Left renal pelvis (tissue), 4 donors: ENCODE results near the gene COX7C. TPM values are rescaled to one million over a fixed set of nuclear protein-coding genes. Genes with fewer than 3 reads are reported as not detected.
"Not testable (repeated sequence)": the region's sequence is repeated elsewhere in the genome, so short reads cannot be mapped to it uniquely, and the experiment has no call there.

Experiments used
- DNase-seq, 4 donors: peaks; one replicate each; pipeline ENCODE4 v3.0.0-alpha.2; 2013; ENCODE audit warnings: low read depth in 4 of 4, low spot score in 3 of 4
- polyA plus RNA-seq, 4 donors: library from polyadenylated mRNA; unstranded; fragments of 120-200 nt; gene quantifications; one replicate each; pipeline ENCODE4 v1.2.1, GENCODE V29; 2013; ENCODE audit not compliant: insufficient read length in 4 of 4

COX7C gene
- polyA plus RNA-seq, 4 donors: 625 to 1,060 (median 1,029) TPM

DNA sequence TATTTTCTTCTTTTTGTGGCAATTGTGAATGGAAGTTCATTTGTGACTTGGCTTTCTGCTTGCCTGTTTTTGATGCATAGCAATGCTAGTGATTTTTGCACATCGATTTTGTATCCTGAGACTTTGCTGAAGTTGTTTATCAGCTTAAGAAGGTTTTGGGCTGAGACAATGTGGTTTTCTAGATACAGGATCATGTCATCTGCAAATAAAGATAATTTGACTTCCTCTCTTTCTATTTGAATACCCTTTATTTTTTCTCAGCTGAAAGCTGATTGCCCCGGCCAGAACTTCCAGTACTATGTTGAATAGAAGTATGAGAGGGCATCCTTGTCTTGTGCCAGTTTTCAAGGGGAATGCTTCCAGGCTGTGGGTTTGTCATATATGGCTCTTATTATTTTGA, 43.0 kb downstream of the COX7C start:
- DNase-seq: not testable (repeated sequence)

DNA sequence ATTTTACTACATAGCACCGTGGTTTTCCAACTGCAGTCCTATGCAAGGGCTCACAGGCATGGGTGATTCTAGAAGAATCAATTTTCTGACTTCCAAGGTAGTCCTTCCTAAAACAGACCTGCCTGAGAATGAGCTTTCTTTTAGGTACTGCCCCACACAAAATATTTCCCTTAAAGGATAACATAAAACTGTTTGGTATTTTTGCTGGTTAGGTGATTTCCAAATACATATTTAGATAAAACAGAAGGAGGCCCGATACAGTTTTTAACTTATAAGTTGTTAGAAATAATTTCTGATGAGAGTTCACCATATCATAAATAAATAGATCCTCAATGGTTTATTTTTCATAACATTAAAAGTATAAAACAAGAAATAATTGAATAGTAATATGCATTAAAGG, 46.4 kb downstream of the COX7C start:
- no peak for DNase-seq

DNA sequence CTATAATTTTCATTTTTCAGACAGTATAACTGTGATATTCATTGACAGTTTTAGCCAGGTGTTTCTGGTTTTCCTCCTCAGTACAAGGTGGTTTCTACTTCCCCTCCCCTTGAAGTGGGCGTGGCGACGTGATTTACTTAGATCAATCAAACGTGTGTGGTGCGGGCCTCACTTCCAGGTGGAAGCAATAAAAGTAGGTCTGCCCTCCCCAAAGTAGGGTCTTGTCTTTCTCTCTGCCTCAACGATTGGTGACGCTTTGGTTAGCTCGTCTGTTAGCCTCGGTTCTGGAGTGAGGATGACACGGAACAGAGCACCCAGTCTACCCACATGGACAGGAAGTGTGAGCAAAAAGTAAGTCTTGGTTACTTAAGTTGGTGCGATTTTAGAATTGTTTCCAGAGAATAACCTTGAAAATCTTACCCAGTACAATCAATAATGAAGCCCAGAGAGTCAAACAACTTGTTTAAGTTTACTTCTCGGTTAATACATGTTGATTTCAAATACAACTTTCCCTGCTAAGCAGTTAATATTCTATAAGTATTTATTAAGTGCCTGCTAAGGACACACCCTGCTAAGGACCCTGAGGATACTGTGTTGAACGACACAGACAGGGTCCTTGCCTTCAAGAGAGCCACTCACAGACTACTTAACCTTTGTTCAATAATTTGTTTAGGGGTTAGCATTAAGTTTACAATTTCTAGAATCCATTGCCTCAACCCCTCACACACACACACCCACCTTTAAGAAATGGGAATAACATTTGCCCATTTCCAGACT, 48.4 kb downstream of the COX7C start:
- DNase-seq: no peak

DNA sequence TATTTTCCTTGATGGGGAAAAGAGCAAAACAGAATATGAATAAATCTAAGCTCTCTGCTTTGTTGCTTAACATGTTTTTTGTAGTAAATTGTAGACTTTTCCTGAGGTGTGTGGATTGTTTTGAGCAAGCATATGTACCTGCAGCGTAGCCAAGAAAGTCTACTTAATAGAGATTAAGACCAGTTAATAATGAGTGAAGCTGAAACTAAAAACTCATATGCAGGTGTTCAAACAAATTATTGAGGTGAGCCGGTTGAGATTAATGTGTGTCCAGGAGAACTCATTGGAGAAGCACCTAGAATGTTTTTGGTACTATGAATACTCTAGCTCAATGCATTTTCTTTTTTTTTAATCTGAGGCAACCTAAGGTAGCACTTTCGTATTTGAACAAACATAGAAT, 49.2 kb downstream of the COX7C start:
- DNase-seq: no peak
